H1 (cell line): Measurements from ENCODE around the gene UGT1A8. TPM values are rescaled to one million over a fixed set of nuclear protein-coding genes. Genes with fewer than 3 reads are reported as not detected.

Experiments
- CTCF ChIA-PET: fragments of 300-600 bp; sonication (Branson Sonifier 250); formaldehyde crosslinking; loops from one replicate; lab custom pipeline; 2021; ENCODE audit not compliant: partially characterized antibody; lab: Charles Lee
- POLR2A ChIA-PET: fragments of 300-600 bp; sonication (Branson Sonifier 250); formaldehyde crosslinking; loops from one replicate; lab custom pipeline; 2021; ENCODE audit warnings: inconsistent platforms; ENCODE audit not compliant: partially characterized antibody; lab: Charles Lee
- DNase-seq, 2 experiments: peaks; one replicate each; pipeline versions ENCODE4 v3.0.0 to v3.0.0-alpha.2; 2010 to 2022; ENCODE audit warnings: low spot score in 2 of 2, low read depth in 1 of 2, mixed read lengths in 1 of 2
- FAIRE-seq: peaks from 2 replicates; lab custom pipeline; 2011; peaks lifted over from hg19 to GRCh38; lab: Jason Lieb, UNC
- H2AFZ ChIP-seq: 2 replicates; pipeline ENCODE4 v1.8.1; 2012; ENCODE audit warnings: low read length, inconsistent platforms
- H2AK5ac ChIP-seq: 2 replicates; pipeline ENCODE4 v1.6.1; 2013; ENCODE audit warnings: low read depth, low read length
- H2BK120ac ChIP-seq: replicated peaks from 2 replicates; pipeline ENCODE3; 2013; ENCODE audit warnings: low read depth, low read length, inconsistent platforms
- H2BK12ac ChIP-seq: 2 replicates; pipeline ENCODE4 v1.6.1; 2013; ENCODE audit warnings: low read depth, low read length
- H2BK15ac ChIP-seq: 2 replicates; pipeline ENCODE4 v1.6.1; 2013; ENCODE audit warnings: low read length
- H2BK20ac ChIP-seq: 2 replicates; pipeline ENCODE4 v1.6.1; 2013; ENCODE audit warnings: low read length
- H2BK5ac ChIP-seq: 2 replicates; pipeline ENCODE4 v1.6.1; 2013; ENCODE audit warnings: low read depth, low read length
- H3K14ac ChIP-seq: 2 replicates; pipeline ENCODE4 v1.6.1; 2013; ENCODE audit warnings: inconsistent platforms; ENCODE audit not compliant: insufficient read length
- H3K18ac ChIP-seq: 2 replicates; pipeline ENCODE4 v1.6.1; 2013; ENCODE audit warnings: low read length; ENCODE audit errors: extremely low read depth
- H3K23ac ChIP-seq: 2 replicates; pipeline ENCODE4 v1.6.1; 2013; ENCODE audit warnings: inconsistent platforms; ENCODE audit not compliant: insufficient read length
- H3K23me2 ChIP-seq: 2 replicates; pipeline ENCODE4 v1.6.1; 2013; ENCODE audit warnings: low read depth, low read length
- H3K27ac ChIP-seq: 2 replicates; pipeline ENCODE4 v1.6.1; 2011; ENCODE audit warnings: low read depth, low read length, inconsistent platforms
- H3K27me3 ChIP-seq, 4 experiments: replicated peaks in 1 of 4; 1 replicate in 1 of 4; 2 replicates in 3 of 4; pipeline versions ENCODE4 v1.6.1 to v1.8.1; 2011 to 2013; ENCODE audit warnings: low read length in 3 of 4, mild to moderate bottlenecking in 3 of 4, inconsistent platforms in 2 of 4, mixed read lengths in 2 of 4, moderate library complexity in 1 of 4; ENCODE audit not compliant: control insufficient read depth in 3 of 4, insufficient read depth in 3 of 4; ENCODE audit errors: extremely low read depth in 1 of 4
- H3K36me3 ChIP-seq, 4 experiments: 2 replicates each; pipeline versions ENCODE4 v1.6.1 to v1.8.1; 2011 to 2013; ENCODE audit warnings: mild to moderate bottlenecking in 4 of 4, low read length in 3 of 4, moderate library complexity in 2 of 4, control low read depth in 1 of 4, inconsistent platforms in 1 of 4; ENCODE audit not compliant: insufficient read depth in 4 of 4, control insufficient read depth in 2 of 4
- H3K4ac ChIP-seq: replicated peaks from 2 replicates; pipeline ENCODE3; 2013; ENCODE audit warnings: low read length, low read depth, mixed read lengths, inconsistent platforms; ENCODE audit not compliant: insufficient read length
- H3K4me1 ChIP-seq, 4 experiments: replicated peaks in 1 of 4; 1 replicate in 1 of 4; 2 replicates in 3 of 4; pipeline versions ENCODE4 v1.6.1 to v1.8.1; 2011 to 2013; ENCODE audit warnings: low read length in 3 of 4, inconsistent platforms in 2 of 4, mixed read lengths in 1 of 4; ENCODE audit not compliant: insufficient read depth in 4 of 4, control insufficient read depth in 3 of 4
- H3K4me2 ChIP-seq, 2 experiments: 2 replicates each; pipeline versions ENCODE4 v1.6.1 to v1.8.1; 2011 to 2013; ENCODE audit warnings: low read depth in 2 of 2, low read length in 2 of 2, control low read depth in 1 of 2, inconsistent platforms in 1 of 2, mild to moderate bottlenecking in 1 of 2; ENCODE audit not compliant: insufficient read depth in 1 of 2
- H3K4me3 ChIP-seq, 4 experiments: fragments of 200-600, 300-600 bp in 1 of 4; sonication (generic), shearing (Covaris generic), sonication (Bioruptor Twin) in 1 of 4; 2 replicates each; pipeline versions ENCODE4 v1.5.1 to v1.8.1; 2011 to 2016; ENCODE audit warnings: low read length in 4 of 4, low read depth in 3 of 4, control low read depth in 2 of 4, inconsistent platforms in 2 of 4, mild to moderate bottlenecking in 2 of 4, mixed read lengths in 1 of 4, moderate library complexity in 1 of 4; ENCODE audit not compliant: insufficient read depth in 2 of 4; ENCODE audit errors: extremely low read depth in 1 of 4
- H3K56ac ChIP-seq: replicated peaks from 2 replicates; pipeline ENCODE3; 2013; ENCODE audit warnings: low read depth, mild to moderate bottlenecking, mixed read lengths, low read length, inconsistent platforms; ENCODE audit not compliant: insufficient read length
- H3K79me1 ChIP-seq: 2 replicates; pipeline ENCODE4 v1.6.1; 2013; ENCODE audit warnings: low read depth, low read length, control low read depth
- H3K79me2 ChIP-seq, 2 experiments: 2 replicates each; pipeline versions ENCODE4 v1.6.1 to v1.8.1; 2012 to 2013; ENCODE audit warnings: low read length in 2 of 2, mild to moderate bottlenecking in 2 of 2, inconsistent platforms in 1 of 2; ENCODE audit not compliant: insufficient read depth in 2 of 2, control insufficient read depth in 1 of 2
- H3K9ac ChIP-seq, 4 experiments: replicated peaks in 1 of 4; 1 replicate in 1 of 4; 2 replicates in 3 of 4; pipeline versions ENCODE4 v1.6.1 to v1.8.1; 2011 to 2013; ENCODE audit warnings: low read depth in 3 of 4, low read length in 3 of 4, control low read depth in 2 of 4, mild to moderate bottlenecking in 2 of 4, moderate library complexity in 2 of 4, inconsistent platforms in 1 of 4; ENCODE audit errors: extremely low read depth in 1 of 4
- H3K9me3 ChIP-seq, 2 experiments: 2 replicates each; pipeline versions ENCODE4 v1.6.1 to v1.8.1; 2012 to 2013; ENCODE audit warnings: mild to moderate bottlenecking in 2 of 2, moderate library complexity in 2 of 2, control low read depth in 1 of 2, inconsistent platforms in 1 of 2, low read depth in 1 of 2, low read length in 1 of 2, mixed read lengths in 1 of 2; ENCODE audit not compliant: insufficient read depth in 2 of 2
- H4K20me1 ChIP-seq, 2 experiments: replicated peaks in 1 of 2; 2 replicates each; pipeline versions ENCODE3 to v1.8.1; 2011 to 2013; ENCODE audit warnings: inconsistent platforms in 2 of 2, low read length in 2 of 2, mild to moderate bottlenecking in 1 of 2; ENCODE audit not compliant: insufficient read depth in 2 of 2, control insufficient read depth in 1 of 2
- H4K5ac ChIP-seq: 2 replicates; pipeline ENCODE4 v1.6.1; 2013; ENCODE audit warnings: low read length, low read depth, mixed read lengths, inconsistent platforms; ENCODE audit not compliant: insufficient read length
- H4K8ac ChIP-seq: 2 replicates; pipeline ENCODE4 v1.8.0; 2013; ENCODE audit warnings: mild to moderate bottlenecking, moderate library complexity, low read length, inconsistent platforms; ENCODE audit not compliant: insufficient read depth; ENCODE audit errors: extremely low read depth
- H4K91ac ChIP-seq: replicated peaks from 2 replicates; pipeline ENCODE3; 2013; ENCODE audit warnings: low read length, mixed read lengths, inconsistent platforms; ENCODE audit not compliant: insufficient read length
- POU5F1 ChIP-seq: IDR thresholded peaks from 2 replicates; pipeline ENCODE4 v1.6.1; 2011; ENCODE audit warnings: low read depth, mild to moderate bottlenecking, low read length, moderate library complexity
- polyA plus RNA-seq, 7 experiments: library from polyadenylated mRNA; depleted of rRNA in 3 of 7; stranded (reverse) in 5 of 7; unstranded in 2 of 7; fragments of >200 nt in 5 of 7; fragments of 200-250 nt in 2 of 7; gene quantifications; 1 replicate in 5 of 7; 2 replicates in 1 of 7; 4 replicates in 1 of 7; pipeline versions ENCODE4 v1.2.1 to v1.2.3, GENCODE V29; 2011 to 2013; ENCODE audit warnings: missing spikeins in 2 of 7, mixed read lengths in 2 of 7
- total RNA-seq: library from RNA; stranded (reverse); fragmentation: NEBNext Ultra II Directional; extraction: Animal tissue kit (Norgen Biotek cat#: 25700); gene quantifications from 2 replicates; pipeline ENCODE4 v1.2.1, GENCODE V29; 2021

UGT1A8 gene
- total and polyA plus RNA-seq, 2 of the 8 experiments (the other 6 are each of a cell fraction or from before 2014, with no cell fraction given) = not detected

DNA sequence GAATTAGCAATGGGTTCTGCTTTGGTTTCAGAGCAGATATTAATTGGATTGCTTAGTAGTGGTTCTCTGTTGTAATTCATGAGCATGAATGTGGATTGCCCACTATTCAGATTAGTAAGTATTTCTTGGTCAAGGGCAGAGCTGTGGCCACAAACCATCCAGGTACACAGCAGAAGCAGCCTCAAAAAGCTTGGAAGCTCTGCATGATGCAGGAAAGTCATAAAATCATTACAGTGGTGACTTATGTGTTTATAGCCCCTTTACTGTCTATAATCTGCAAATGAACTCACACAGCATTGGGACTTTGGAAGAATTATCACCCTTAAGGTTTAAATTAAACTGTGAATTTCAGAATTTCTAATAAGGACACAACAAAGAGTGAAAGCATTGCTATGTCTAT is 140.7 kb downstream of the UGT1A8 start:
- Histone ChIP-seq H3K4me1 (no peaks in the 10 kb centered on the region), H2BK12ac (no peak overlapping the region), H3K4me2 (no peak overlapping the region), H4K91ac (no peak overlapping the region), H3K9ac (no peak overlapping the region), H3K56ac (no peak overlapping the region), H3K27me3 (no peaks in the 10 kb centered on the region), H2BK15ac (no peak overlapping the region), H4K8ac (no peak overlapping the region), H4K5ac (no peak overlapping the region), H2AFZ (no peak overlapping the region), H3K9me3 (peaks cover 4 to 7% of the 10 kb centered on the region in 2 experiments; a peak in 2 of 4 replicates), H3K23ac (no peak overlapping the region), H3K36me3 (no peaks in the 10 kb centered on the region), H3K14ac (no peak overlapping the region), H3K18ac (no peak overlapping the region), H2AK5ac (no peak overlapping the region), H3K23me2 (no peaks in the 10 kb centered on the region), H2BK20ac (no peak overlapping the region), H3K79me2 (no peaks in the 10 kb centered on the region), H3K79me1 (no peaks in the 10 kb centered on the region), H2BK120ac (no peak overlapping the region), H3K27ac (no peak overlapping the region), H2BK5ac (no peak overlapping the region), H4K20me1 (no peaks in the 10 kb centered on the region), H3K4ac (no peak overlapping the region), H3K4me3 (no peak overlapping the region)
- CTCF ChIA-PET = interaction anchor here (1.2 kb wide), 1 partner anchor 281 kb away, joined by 3 read pairs; no protein-coding TSS in a partner anchor
- FAIRE-seq (no peak), DNase-seq (no peak)
- no peak for TF ChIP-seq POU5F1
- POLR2A ChIA-PET = no interaction called here
